NT2/D1 (cell line): ENCODE measurements around the gene MED26.

Experiments used
- YY1 ChIP-seq: IDR thresholded peaks from 2 replicates; pipeline ENCODE4 v1.6.1; 2011; ENCODE audit not compliant: insufficient read length, insufficient read depth
- ZNF274 ChIP-seq: IDR thresholded peaks from 2 replicates; pipeline ENCODE4 v1.6.1; 2011; ENCODE audit warnings: mild to moderate bottlenecking, low read depth, low read length

GRCh38 chr19:16676101-16676798 lies 48.2 kb upstream of the MED26 start:
- TF ChIP-seq ZNF274 (no peak), YY1 (no peak)
